HG03520 (cell line): ENCODE measurements around the gene RNF212.

Experiments used
- ATAC-seq: cut with Tn5 transposase; IDR thresholded peaks from one replicate; pipeline ENCODE4 v1.9.1; 2021; ENCODE audit warnings: mild to moderate bottlenecking, moderate library complexity; ENCODE audit not compliant: unreplicated experiment

Gene RNF212

GRCh38 chr4:1036976-1037810 is 76.2 kb downstream of the RNF212 start:
- no peak for ATAC-seq

GRCh38 chr4:1036095-1036494 is 77.3 kb downstream of the RNF212 start:
- no peak for ATAC-seq

GRCh38 chr4:1035510-1035909 is 77.9 kb downstream of the RNF212 start:
- no peak for ATAC-seq

- ATAC-seq = no peak
These were observed 79.4 kb downstream of the RNF212 start for GRCh38 chr4:1033840-1034551.

GRCh38 chr4:1032861-1033260 is 80.5 kb downstream of the RNF212 start:
- no peak for ATAC-seq

GRCh38 chr4:1031956-1032795 is 81.2 kb downstream of the RNF212 start:
- ATAC-seq = no peak

GRCh38 chr4:1031346-1031745 is 82.0 kb downstream of the RNF212 start:
- no peak for ATAC-seq

GRCh38 chr4:1030559-1030958 is 82.8 kb downstream of the RNF212 start:
- ATAC-seq = no peak

GRCh38 chr4:1030031-1030430 is 83.3 kb downstream of the RNF212 start:
- ATAC-seq = no peak

- no peak for ATAC-seq
These were observed 83.8 kb downstream of the RNF212 start for GRCh38 chr4:1029529-1029928.

- no peak for ATAC-seq
These were observed 84.7 kb downstream of the RNF212 start for GRCh38 chr4:1028574-1029220.

- ATAC-seq = no peak
These were observed 85.5 kb downstream of the RNF212 start for GRCh38 chr4:1027915-1028238.

GRCh38 chr4:1027219-1027914 is 86.0 kb downstream of the RNF212 start:
- ATAC-seq = no peak

GRCh38 chr4:1026115-1026514 is 87.2 kb downstream of the RNF212 start:
- ATAC-seq = peak; percentile 62

GRCh38 chr4:1024882-1025545 is 88.3 kb downstream of the RNF212 start:
- ATAC-seq = no peak

GRCh38 chr4:1023895-1024740 is 89.2 kb downstream of the RNF212 start:
- ATAC-seq = no peak

- no peak for ATAC-seq
These were observed 90.2 kb downstream of the RNF212 start for GRCh38 chr4:1023075-1023640.

GRCh38 chr4:1022739-1023066 is 90.7 kb downstream of the RNF212 start:
- ATAC-seq = no peak
